Astrocyte (in vitro differentiated cells and primary cell): Measurements from ENCODE around the gene NUTF2. TPM values are rescaled to one million over a fixed set of nuclear protein-coding genes. Genes with fewer than 3 reads are reported as not detected.

Experiments used
- DNase-seq: peaks from one replicate; pipeline ENCODE4 v3.0.0-alpha.2; 2010; ENCODE audit warnings: low read depth
- FAIRE-seq: peaks from 2 replicates; lab custom pipeline; 2011; peaks lifted over from hg19 to GRCh38; lab: Jason Lieb, UNC
- H2AFZ ChIP-seq: 2 replicates; pipeline ENCODE4 v1.6.0; 2012; ENCODE audit warnings: low read depth, low read length, inconsistent platforms
- H3K27ac ChIP-seq: 2 replicates; pipeline ENCODE4 v1.5.1; 2011; ENCODE audit warnings: low read depth, low read length, inconsistent platforms
- H3K27me3 ChIP-seq: 2 replicates; pipeline ENCODE4 v1.6.0; 2011; ENCODE audit warnings: low read length, inconsistent platforms; ENCODE audit not compliant: insufficient read depth
- H3K36me3 ChIP-seq: 2 replicates; pipeline ENCODE4 v1.5.1; 2011; ENCODE audit warnings: low read length, inconsistent platforms; ENCODE audit not compliant: insufficient read depth
- H3K4me1 ChIP-seq: 2 replicates; pipeline ENCODE4 v1.5.1; 2011; ENCODE audit warnings: low read length, inconsistent platforms; ENCODE audit not compliant: insufficient read depth
- H3K4me2 ChIP-seq: 2 replicates; pipeline ENCODE4 v1.6.0; 2012; ENCODE audit warnings: low read length, inconsistent platforms
- H3K4me3 ChIP-seq: 2 replicates; pipeline ENCODE4 v1.5.1; 2011; ENCODE audit warnings: low read depth, mild to moderate bottlenecking, low read length, inconsistent platforms; ENCODE audit not compliant: insufficient read depth
- H3K79me2 ChIP-seq: 2 replicates; pipeline ENCODE4 v1.6.0; 2012; ENCODE audit warnings: mild to moderate bottlenecking, low read length, inconsistent platforms; ENCODE audit not compliant: insufficient read depth
- H3K9ac ChIP-seq: 2 replicates; pipeline ENCODE4 v1.6.0; 2012; ENCODE audit warnings: mild to moderate bottlenecking, low read length, inconsistent platforms
- H3K9me3 ChIP-seq: 2 replicates; pipeline ENCODE4 v1.5.1; 2012; ENCODE audit warnings: low read depth, mild to moderate bottlenecking, low read length, inconsistent platforms; ENCODE audit not compliant: insufficient read depth
- H4K20me1 ChIP-seq: 2 replicates; pipeline ENCODE4 v1.6.0; 2012; ENCODE audit warnings: low read length, inconsistent platforms; ENCODE audit not compliant: insufficient read depth
- H3K27ac Mint-ChIP-seq: one replicate; pipeline ENCODE4 v1.8.0; 2021; ENCODE audit warnings: mild to moderate bottlenecking, mixed read lengths; ENCODE audit not compliant: unreplicated experiment
- H3K27me3 Mint-ChIP-seq: one replicate; pipeline ENCODE4 v1.8.0; 2021; ENCODE audit warnings: low read depth, mixed read lengths; ENCODE audit not compliant: unreplicated experiment
- H3K36me3 Mint-ChIP-seq: one replicate; pipeline ENCODE4 v1.8.0; 2021; ENCODE audit warnings: low read depth, mixed read lengths; ENCODE audit not compliant: unreplicated experiment
- H3K4me1 Mint-ChIP-seq: one replicate; pipeline ENCODE4 v1.8.0; 2021; ENCODE audit warnings: low read depth, mixed read lengths; ENCODE audit not compliant: unreplicated experiment
- H3K4me3 Mint-ChIP-seq: one replicate; pipeline ENCODE4 v1.8.0; 2021; ENCODE audit warnings: mild to moderate bottlenecking, moderate library complexity, mixed read lengths; ENCODE audit not compliant: unreplicated experiment
- H3K9me3 Mint-ChIP-seq: one replicate; pipeline ENCODE4 v1.8.0; 2021; ENCODE audit warnings: mild to moderate bottlenecking, mixed read lengths; ENCODE audit not compliant: unreplicated experiment
- CTCF ChIP-seq: IDR thresholded peaks from 2 replicates; pipeline ENCODE4 v1.5.1; 2011; ENCODE audit warnings: low read depth, mild to moderate bottlenecking, inconsistent platforms, low read length, moderate library complexity; ENCODE audit not compliant: insufficient read depth
- EZH2 ChIP-seq: IDR thresholded peaks from 2 replicates; pipeline ENCODE4 v1.6.1; 2012; ENCODE audit warnings: mild to moderate bottlenecking, low read length, inconsistent platforms; ENCODE audit not compliant: insufficient read depth
- total RNA-seq: library from RNA; stranded (reverse); gene quantifications from 2 replicates; pipeline ENCODE4 v1.2.1, GENCODE V29; 2021

The NUTF2 gene
- total RNA-seq, 1 donor from 2014 or later: 224 TPM

- Histone ChIP-seq H3K9me3 (no peaks in the 10 kb centered on the region), H3K4me2 (no peak overlapping the region), H2AFZ (no peak overlapping the region), H3K36me3 (peaks cover 7% of the 10 kb centered on the region), H3K4me1 (peaks cover 5% of the 10 kb centered on the region), H4K20me1 (peaks cover 63% of the 10 kb centered on the region), H3K27me3 (no peaks in the 10 kb centered on the region), H3K4me3 (no peak overlapping the region), H3K27ac (no peak overlapping the region), H3K9ac (no peak overlapping the region), H3K79me2 (peaks cover 85% of the 10 kb centered on the region)
- Mint-ChIP-seq H3K9me3 (no peaks in the 10 kb centered on the region), H3K36me3 (peaks cover 27% of the 10 kb centered on the region), H3K27me3 (no peaks in the 10 kb centered on the region), H3K4me3 (no peak overlapping the region), H3K4me1 (peaks cover 18% of the 10 kb centered on the region), H3K27ac (no peak overlapping the region)
- no peak for TF ChIP-seq CTCF
- no peak for FAIRE-seq
- no peak for DNase-seq
Observed at GRCh38 chr16:67801241-67801640, 45.5 kb upstream of the NUTF2 start.

- Histone ChIP-seq H3K4me1 (peaks cover 5% of the 10 kb centered on the region), H3K27ac (no peak overlapping the region), H3K9me3 (no peaks in the 10 kb centered on the region), H3K9ac (no peak overlapping the region), H3K36me3 (peaks cover 7% of the 10 kb centered on the region), H4K20me1 (peaks cover 56% of the 10 kb centered on the region), H2AFZ (no peak overlapping the region), H3K4me3 (no peak overlapping the region), H3K27me3 (no peaks in the 10 kb centered on the region), H3K79me2 (peaks cover 80% of the 10 kb centered on the region), H3K4me2 (no peak overlapping the region)
- Mint-ChIP-seq H3K9me3 (no peaks in the 10 kb centered on the region), H3K4me3 (no peak overlapping the region), H3K36me3 (peaks cover 27% of the 10 kb centered on the region), H3K4me1 (peaks cover 18% of the 10 kb centered on the region), H3K27ac (no peak overlapping the region), H3K27me3 (no peaks in the 10 kb centered on the region)
- FAIRE-seq (no peak), DNase-seq (no peak)
- no peak for TF ChIP-seq EZH2
- TF ChIP-seq CTCF: no peak
Observed at GRCh38 chr16:67801883-67802282, 44.9 kb upstream of the NUTF2 start.

- no peaks in the 10 kb centered on the region for H3K27me3 ChIP-seq
- no peak overlapping the region for H3K4me2 ChIP-seq
- H3K9ac ChIP-seq: no peak overlapping the region
- H3K36me3 ChIP-seq: peaks cover 7% of the 10 kb centered on the region
- FAIRE-seq: no peak
- no peak for DNase-seq
- no peak for TF ChIP-seq CTCF
- no peak for TF ChIP-seq EZH2
- Mint-ChIP-seq H3K27ac (no peak overlapping the region), H3K4me1 (peaks cover 19% of the 10 kb centered on the region), H3K9me3 (no peaks in the 10 kb centered on the region), H3K36me3 (peaks cover 25% of the 10 kb centered on the region), H3K27me3 (no peaks in the 10 kb centered on the region), H3K4me3 (no peak overlapping the region)
- peaks cover 8% of the 10 kb centered on the region for H3K4me1 ChIP-seq
- no peak overlapping the region for H3K4me3 ChIP-seq
- peaks cover 64% of the 10 kb centered on the region for H3K79me2 ChIP-seq
- H4K20me1 ChIP-seq: peaks cover 51% of the 10 kb centered on the region
- H3K9me3 ChIP-seq: no peaks in the 10 kb centered on the region
- H2AFZ ChIP-seq: no peak overlapping the region
- H3K27ac ChIP-seq: no peak overlapping the region
Observed at GRCh38 chr16:67803894-67804293, 42.8 kb upstream of the NUTF2 start.
